GM12878 (cell line): ENCODE data around the gene EXOC7.

Source experiments
- BACH1 ChIP-seq: fragments of 450-650 bp; IDR thresholded peaks from 2 replicates; pipeline ENCODE4 v1.6.1; 2017; ENCODE audit warnings: mild to moderate bottlenecking, borderline replicate concordance
- CHD2 ChIP-seq: IDR thresholded peaks from 2 replicates; pipeline ENCODE4 v1.6.1; 2011; ENCODE audit warnings: low read depth, low read length, improper control_type of control experiment, borderline replicate concordance
- DPF2 ChIP-seq: fragments of 450-650 bp; IDR thresholded peaks from 2 replicates; pipeline ENCODE4 v1.6.1; 2017; ENCODE audit warnings: mild to moderate bottlenecking
- EP300 ChIP-seq, 2 experiments: fragments of 150-350 bp in 1 of 2; IDR thresholded peaks; 2 replicates each; pipeline ENCODE4 v1.6.1; 2011 to 2012; ENCODE audit warnings: low read depth in 2 of 2, low read length in 2 of 2, borderline replicate concordance in 1 of 2, improper control_type of control experiment in 1 of 2, inconsistent platforms in 1 of 2; ENCODE audit not compliant: control insufficient read depth in 1 of 2
- HDAC2 ChIP-seq: fragments of 200-600 bp; sonication (generic); IDR thresholded peaks from 2 replicates; pipeline ENCODE4 v1.6.1; 2017
- HDGF ChIP-seq: fragments of 450-650 bp; IDR thresholded peaks from 2 replicates; pipeline ENCODE4 v1.6.1; 2016; ENCODE audit warnings: antibody characterized with exemption
- POLR2A ChIP-seq: IDR thresholded peaks from 2 replicates; pipeline ENCODE4 v1.6.1; 2011; ENCODE audit warnings: low read depth, mild to moderate bottlenecking, low read length
- TF ChIP-seq, protein P1 (sequence below), 3 experiments: IDR thresholded peaks in 2 of 3; conservative IDR thresholded peaks in 1 of 3; 2 replicates each; pipeline ENCODE4 v1.5.1; 2011; ENCODE audit warnings: low read depth in 3 of 3, low read length in 3 of 3, mild to moderate bottlenecking in 3 of 3, control low read depth in 2 of 3, moderate library complexity in 2 of 3, inconsistent platforms in 1 of 3, mixed read lengths in 1 of 3; ENCODE audit not compliant: control insufficient read depth in 2 of 3, insufficient read depth in 1 of 3; ENCODE audit errors: extremely low read depth in 1 of 3

DNA sequence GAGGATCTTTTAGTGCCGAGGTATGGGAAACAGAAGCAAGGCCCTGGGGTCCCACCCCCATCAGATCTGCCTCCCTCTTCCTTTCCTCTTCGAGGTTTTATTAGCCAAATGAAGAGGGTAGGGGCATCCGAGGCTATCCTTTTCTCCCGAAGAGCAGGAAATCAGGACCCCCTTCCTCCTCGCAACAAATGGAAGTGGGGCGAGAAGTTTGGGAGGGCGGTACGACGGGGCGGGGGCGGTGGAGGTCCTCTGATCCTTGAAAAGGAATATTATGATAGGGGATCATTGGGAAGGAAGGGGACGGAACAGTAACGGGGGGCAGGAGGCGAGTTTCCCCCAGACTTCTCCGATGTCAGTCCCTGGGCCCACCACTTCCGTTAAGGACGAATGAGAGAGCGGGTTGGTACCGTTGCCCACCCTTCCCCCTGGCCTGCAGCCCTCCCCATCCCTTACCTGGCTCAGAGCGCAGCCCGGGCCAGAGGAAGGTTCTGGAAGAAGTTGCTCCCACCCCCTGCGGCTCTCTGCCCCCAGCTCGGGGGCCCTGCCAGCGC lies 37.1 kb upstream of the EXOC7 start:
- TF ChIP-seq, protein P1, sequence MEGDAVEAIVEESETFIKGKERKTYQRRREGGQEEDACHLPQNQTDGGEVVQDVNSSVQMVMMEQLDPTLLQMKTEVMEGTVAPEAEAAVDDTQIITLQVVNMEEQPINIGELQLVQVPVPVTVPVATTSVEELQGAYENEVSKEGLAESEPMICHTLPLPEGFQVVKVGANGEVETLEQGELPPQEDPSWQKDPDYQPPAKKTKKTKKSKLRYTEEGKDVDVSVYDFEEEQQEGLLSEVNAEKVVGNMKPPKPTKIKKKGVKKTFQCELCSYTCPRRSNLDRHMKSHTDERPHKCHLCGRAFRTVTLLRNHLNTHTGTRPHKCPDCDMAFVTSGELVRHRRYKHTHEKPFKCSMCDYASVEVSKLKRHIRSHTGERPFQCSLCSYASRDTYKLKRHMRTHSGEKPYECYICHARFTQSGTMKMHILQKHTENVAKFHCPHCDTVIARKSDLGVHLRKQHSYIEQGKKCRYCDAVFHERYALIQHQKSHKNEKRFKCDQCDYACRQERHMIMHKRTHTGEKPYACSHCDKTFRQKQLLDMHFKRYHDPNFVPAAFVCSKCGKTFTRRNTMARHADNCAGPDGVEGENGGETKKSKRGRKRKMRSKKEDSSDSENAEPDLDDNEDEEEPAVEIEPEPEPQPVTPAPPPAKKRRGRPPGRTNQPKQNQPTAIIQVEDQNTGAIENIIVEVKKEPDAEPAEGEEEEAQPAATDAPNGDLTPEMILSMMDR (IDR thresholded peaks at IDR 0.05 in 2 of 3, conservative IDR thresholded peaks at IDR 0.05 in 1 of 3; ENCODE audit: control insufficient read depth in 2 of 3, extremely low read depth in 1 of 3, insufficient read depth in 1 of 3, low read depth in 3 of 3, low read length in 3 of 3) = no peak
- TF ChIP-seq POLR2A (no peak), HDGF (no peak), BACH1 (no peak), CHD2 (no peak), DPF2 (no peak), EP300 (IDR thresholded peaks at IDR 0.05; ENCODE audit: borderline replicate concordance in 1 of 2, control insufficient read depth in 1 of 2, low read depth in 2 of 2, low read length in 2 of 2) (no peak), HDAC2 (no peak)
